Transverse colon (tissue), 4 donors: ENCODE results near the gene WDFY2. TPM values are rescaled to one million over a fixed set of nuclear protein-coding genes. Genes with fewer than 3 reads are reported as not detected.

Source experiments
- DNase-seq: peaks from one replicate; pipeline ENCODE4 v3.0.0-alpha.2; 2019
- H3K27ac ChIP-seq, 4 donors: fragments of 200-600 bp; sonication (generic); 2 replicates each; pipeline ENCODE4 v1.5.1; 2016 to 2018; ENCODE audit warnings: inconsistent platforms in 4 of 4
- H3K27me3 ChIP-seq: fragments of 200-600 bp; sonication (generic); 2 replicates; pipeline ENCODE4 v1.5.1; 2017; ENCODE audit warnings: inconsistent platforms
- H3K36me3 ChIP-seq, 4 donors: fragments of 200-600 bp; sonication (generic); 2 replicates each; pipeline ENCODE4 v1.5.1; 2017 to 2019; ENCODE audit warnings: inconsistent platforms in 4 of 4
- H3K4me1 ChIP-seq, 4 donors: fragments of 200-600 bp; sonication (generic); 2 replicates each; pipeline ENCODE4 v1.5.1; 2017 to 2020; ENCODE audit warnings: inconsistent platforms in 4 of 4
- H3K4me3 ChIP-seq, 4 donors: fragments of 200-600 bp; sonication (generic); 1 replicate in 1 of 4; 2 replicates in 3 of 4; pipeline versions ENCODE4 v1.5.1 to v1.6.1; 2017 to 2019; ENCODE audit warnings: inconsistent platforms in 4 of 4
- H3K9me3 ChIP-seq, 2 donors: fragments of 200-600 bp; sonication (generic); 2 replicates each; pipeline ENCODE4 v1.5.1; 2017 to 2019; ENCODE audit warnings: inconsistent platforms in 2 of 2
- CTCF ChIP-seq, 5 experiments: fragments of 200-600 bp in 3 of 5; fragments of 450-650 bp in 2 of 5; sonication (generic) in 3 of 5; IDR thresholded peaks; 1 replicate in 2 of 5; 2 replicates in 3 of 5; pipeline ENCODE4 v1.5.1; 2016 to 2017; ENCODE audit warnings: antibody characterized with exemption in 5 of 5, inconsistent platforms in 3 of 5, mild to moderate bottlenecking in 2 of 5, moderate library complexity in 1 of 5
- EP300 ChIP-seq: sonication (generic); formaldehyde crosslinking; IDR thresholded peaks from one replicate; pipeline ENCODE4 v1.6.1; 2017; ENCODE audit warnings: antibody characterized with exemption, low read depth
- POLR2A ChIP-seq: fragments of 450-650 bp; IDR thresholded peaks from one replicate; pipeline ENCODE4 v1.6.1; 2016; ENCODE audit warnings: antibody characterized with exemption, mild to moderate bottlenecking, moderate library complexity
- POLR2AphosphoS5 ChIP-seq, 3 donors: sonication (generic); formaldehyde crosslinking; IDR thresholded peaks; one replicate each; pipeline ENCODE4 v1.6.1; 2016; ENCODE audit warnings: antibody characterized with exemption in 3 of 3
- WGBS, 2 donors: methylation state at CpG; one replicate each; pipeline ENCODE4 v1.1.5; 2018; ENCODE audit warnings: low coverage in 1 of 2; 5-methylcytosine and 5-hydroxymethylcytosine counted together
- in situ Hi-C, 4 donors: fragments of 200-750 bp; cut with MboI; loops; one replicate each; pipeline versions ENCODE4 v1.15.0 to v1.15.1; 2017; ENCODE audit warnings: low sequenced_read_pairs in 3 of 4, low pct_ligation_motif_present in 1 of 4, low pct_unique_long_range_greater_than_20kb in 1 of 4
- intact Hi-C: fragments of 100-400 bp; cut with DNase I; formaldehyde crosslinking; loops from one replicate; pipeline ENCODE4 v1.15.1; 2023; ENCODE audit warnings: low total_unique reads
- total RNA-seq, 4 donors: library from RNA; depleted of rRNA; stranded (reverse); fragments of >200 nt; gene quantifications; one replicate each; pipeline ENCODE4 v1.1.0, GENCODE V29; 2016

Gene WDFY2
- total RNA-seq, 4 donors from 2014 or later = 2.4 to 12.3 (median 6.7) TPM

GRCh38 chr13:51624207-51624606, 39.9 kb downstream of the WDFY2 start:
- no peak for TF ChIP-seq POLR2AphosphoS5 (IDR thresholded peaks at IDR 0.05)
- TF ChIP-seq POLR2A = no peak
- TF ChIP-seq EP300 = no peak
- TF ChIP-seq CTCF (IDR thresholded peaks at IDR 0.05) = no peak
- no peak overlapping the region for H3K4me3 ChIP-seq
- peaks cover 0 to 10% (median 2%) of the 10 kb centered on the region in 4 donors for H3K4me1 ChIP-seq
- 83 to 90% methylated on average over 1 of the region's 1 CpG for WGBS, 2 donors
- intact Hi-C loops (no loop called here), in situ Hi-C loops (no loop called here)
- no peaks in the 10 kb centered on the region for H3K9me3 ChIP-seq
- DNase-seq = no peak
- no peak overlapping the region for H3K27ac ChIP-seq
- no peaks in the 10 kb centered on the region for H3K27me3 ChIP-seq
- no peaks in the 10 kb centered on the region for H3K36me3 ChIP-seq

GRCh38 chr13:51624695-51625345, 40.6 kb downstream of the WDFY2 start:
- TF ChIP-seq POLR2AphosphoS5 (IDR thresholded peaks at IDR 0.05) = no peak
- no peak for TF ChIP-seq POLR2A
- no peak for TF ChIP-seq EP300
- no peak for TF ChIP-seq CTCF (IDR thresholded peaks at IDR 0.05)
- Histone ChIP-seq H3K4me3 (no peak overlapping the region), H3K36me3 (no peaks in the 10 kb centered on the region), H3K27ac (no peak overlapping the region), H3K4me1 (peaks cover 0 to 10% (median 2%) of the 10 kb centered on the region in 4 donors), H3K27me3 (no peaks in the 10 kb centered on the region), H3K9me3 (no peaks in the 10 kb centered on the region)
- 73 to 100% methylated on average over 1 to 3 of the region's 3 CpGs for WGBS, 2 donors
- intact Hi-C loops (no loop called here), in situ Hi-C loops (no loop called here)
- no peak for DNase-seq

GRCh38 chr13:51625555-51626345, 41.5 kb downstream of the WDFY2 start:
- in situ Hi-C loops = no loop called here
- Histone ChIP-seq H3K36me3 (no peaks in the 10 kb centered on the region), H3K4me1 (peaks cover 0 to 10% (median 2%) of the 10 kb centered on the region in 4 donors), H3K9me3 (no peaks in the 10 kb centered on the region), H3K27ac (no peak overlapping the region), H3K27me3 (no peaks in the 10 kb centered on the region), H3K4me3 (no peak overlapping the region)
- DNase-seq = no peak
- 87 to 93% methylated on average over 6 to 7 of the region's 7 CpGs for WGBS, 2 donors
- no peak for TF ChIP-seq CTCF (IDR thresholded peaks at IDR 0.05)
- intact Hi-C loops = no loop called here

GRCh38 chr13:51626749-51627148, 42.5 kb downstream of the WDFY2 start:
- Histone ChIP-seq H3K4me1 (peaks cover 0 to 10% (median 2%) of the 10 kb centered on the region in 4 donors), H3K27me3 (no peaks in the 10 kb centered on the region), H3K27ac (no peak overlapping the region), H3K36me3 (no peaks in the 10 kb centered on the region), H3K9me3 (no peaks in the 10 kb centered on the region), H3K4me3 (no peak overlapping the region)
- DNase-seq = no peak
- in situ Hi-C loops (no loop called here), intact Hi-C loops (no loop called here)
- WGBS, 2 donors = 86 to 90% methylated on average over 1 to 3 of the region's 3 CpGs
- TF ChIP-seq EP300 (no peak), POLR2A (no peak), POLR2AphosphoS5 (IDR thresholded peaks at IDR 0.05) (no peak), CTCF (IDR thresholded peaks at IDR 0.05) (no peak)
